Stimulated activated CD8-positive, alpha-beta memory T cell treated with anti-CD3 and anti-CD28 coated beads, Interleukin-4, amount 100 ng/mL, for 24 hours (primary cell): Measurements from ENCODE around the gene INTS2.
"Not testable (repeated sequence)": the region's sequence is repeated elsewhere in the genome, so short reads cannot be mapped to it uniquely, and the experiment has no call there.

Source experiments
- DNase-seq: peaks from one replicate; pipeline ENCODE4 v3.0.0-alpha.2; 2020; ENCODE audit warnings: low read depth

Gene INTS2

DNA sequence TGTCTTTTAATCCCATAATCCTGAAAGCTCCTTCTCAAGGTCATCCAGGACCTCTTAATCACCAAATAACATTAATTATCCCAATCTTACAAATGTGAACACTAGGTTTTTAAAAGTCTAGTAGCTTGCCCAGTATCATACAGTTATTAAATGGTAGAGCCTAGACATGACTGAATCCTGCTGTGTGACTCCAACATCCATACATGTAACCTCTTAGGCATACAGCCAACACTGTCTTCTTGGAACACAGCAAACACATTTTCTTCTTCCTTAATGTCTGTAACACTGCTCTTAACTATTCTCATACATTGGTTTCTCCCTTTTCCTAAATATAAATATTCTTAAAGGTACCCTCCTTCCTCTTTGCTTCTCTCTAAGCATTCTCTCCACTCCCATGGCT is 78.1 kb downstream of the INTS2 start:
- no peak for DNase-seq

DNA sequence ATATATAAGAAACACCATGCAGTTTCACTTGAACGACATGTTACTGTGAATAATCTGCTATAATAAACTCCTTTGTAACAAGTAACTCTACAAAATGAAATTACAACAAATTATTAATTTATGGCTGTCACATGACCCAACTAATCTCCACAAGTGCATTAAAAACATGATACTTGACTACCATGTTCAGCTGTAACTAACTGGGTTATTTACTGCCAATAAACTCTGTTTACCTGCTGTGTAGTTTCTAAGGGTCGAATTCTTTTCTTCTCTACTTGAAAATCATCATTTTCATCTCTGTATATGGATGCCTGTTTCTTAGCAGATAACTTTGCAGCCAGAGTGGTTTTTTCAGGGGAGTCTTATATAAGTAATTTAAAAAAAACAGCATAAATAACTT is 78.9 kb downstream of the INTS2 start:
- DNase-seq, result no peak

GRCh38 chr17:61848247-61848646 is 79.5 kb downstream of the INTS2 start:
- DNase-seq, result no peak

- DNase-seq, result no peak
Measured at GRCh38 chr17:61847659-61848058, 80.1 kb downstream of the INTS2 start.

GRCh38 chr17:61846761-61847375 is 80.9 kb downstream of the INTS2 start:
- DNase-seq, result no peak

- no peak for DNase-seq
Measured at GRCh38 chr17:61846088-61846487, 81.7 kb downstream of the INTS2 start.

DNA sequence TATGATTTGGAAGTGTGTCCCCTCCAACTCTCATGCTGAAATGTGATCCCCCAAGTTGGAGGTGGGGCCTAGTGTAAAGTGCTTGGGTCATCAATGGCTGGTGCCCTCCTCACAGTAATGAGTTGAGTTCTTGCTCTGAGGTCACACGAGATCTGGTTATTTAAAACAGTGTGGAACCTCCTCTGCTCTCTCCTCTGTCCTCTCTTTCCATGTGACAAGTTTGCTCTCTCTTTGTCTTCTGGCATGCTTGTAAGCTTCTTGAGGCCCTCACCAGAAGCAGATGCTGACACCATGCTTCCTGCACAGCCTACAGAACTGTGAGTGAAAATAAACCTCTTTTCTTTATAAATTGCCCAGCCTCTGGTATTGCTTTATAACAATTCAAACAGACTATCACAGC is 84.3 kb downstream of the INTS2 start:
- DNase-seq, result no peak

- no peak for DNase-seq
Measured at GRCh38 chr17:61842899-61843298, 84.9 kb downstream of the INTS2 start.

- DNase-seq, result no peak
Measured at GRCh38 chr17:61839300-61839786, 88.4 kb downstream of the INTS2 start.

GRCh38 chr17:61837175-61838051 is 90.4 kb downstream of the INTS2 start:
- DNase-seq, result peak; percentile 11

DNA sequence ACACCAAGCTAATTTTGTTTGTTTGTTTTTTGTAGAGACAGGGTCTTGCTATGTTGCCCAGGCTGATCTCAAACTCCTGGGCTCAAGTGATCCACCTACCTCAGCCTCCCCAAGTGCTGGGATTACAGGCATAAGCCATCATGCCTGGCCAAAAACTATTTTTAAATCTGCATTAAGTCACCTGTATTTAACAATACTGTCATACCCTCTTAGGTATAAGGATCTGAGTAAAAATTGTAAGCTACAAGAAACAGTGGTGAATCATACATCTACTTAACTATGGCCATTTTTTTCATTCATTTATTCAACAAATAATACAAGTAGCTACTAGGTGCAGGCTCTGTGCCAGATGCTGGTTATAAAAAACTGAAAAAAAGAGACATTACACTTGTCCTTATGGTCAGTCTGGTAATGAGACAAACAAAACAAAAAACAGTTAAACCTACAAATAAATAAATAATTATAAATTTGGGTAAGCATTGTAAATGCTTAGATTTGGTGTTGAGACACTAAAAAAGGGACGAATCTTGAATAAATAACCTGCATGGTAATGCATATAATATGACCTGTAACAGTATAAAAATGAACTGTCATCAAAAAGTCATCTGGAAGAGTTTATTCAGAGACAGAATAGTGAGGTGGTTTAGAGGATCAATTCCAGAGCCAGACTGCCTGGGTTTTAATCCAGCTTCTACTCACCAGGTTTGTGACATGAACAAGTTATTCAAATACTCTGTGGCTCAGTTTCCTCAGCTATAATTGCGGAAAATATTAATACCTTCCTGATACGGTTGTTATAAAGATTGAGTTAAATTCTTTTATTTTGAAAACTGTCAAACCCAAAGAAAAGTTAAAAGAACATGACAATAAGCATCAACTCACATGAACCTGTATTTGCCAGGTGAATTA is 91.3 kb downstream of the INTS2 start:
- DNase-seq, result no peak

GRCh38 chr17:61835606-61836005 is 92.2 kb downstream of the INTS2 start:
- no peak for DNase-seq

DNA sequence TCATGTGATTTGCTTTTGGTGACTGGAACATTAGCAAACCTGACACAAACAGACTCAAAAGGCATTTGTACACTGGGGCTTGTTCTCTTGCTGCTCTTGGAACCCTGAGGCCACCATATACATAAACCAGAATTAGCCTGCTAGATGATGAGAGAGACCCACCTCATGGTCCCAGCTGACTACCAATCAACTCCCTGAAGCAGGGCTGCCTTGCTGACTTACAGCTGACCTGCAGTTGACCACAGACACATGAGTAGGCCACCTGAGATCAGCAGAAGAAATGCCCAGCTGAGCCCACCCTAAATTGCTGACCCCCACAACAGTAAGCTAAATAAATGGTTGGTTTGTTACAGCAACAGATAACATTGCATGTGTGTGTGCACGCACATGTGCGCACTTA is 93.2 kb downstream of the INTS2 start:
- no peak for DNase-seq

GRCh38 chr17:61833536-61834193 is 94.1 kb downstream of the INTS2 start:
- DNase-seq, result no peak

- DNase-seq, result no peak
Measured at GRCh38 chr17:61832463-61832862, 95.3 kb downstream of the INTS2 start.

DNA sequence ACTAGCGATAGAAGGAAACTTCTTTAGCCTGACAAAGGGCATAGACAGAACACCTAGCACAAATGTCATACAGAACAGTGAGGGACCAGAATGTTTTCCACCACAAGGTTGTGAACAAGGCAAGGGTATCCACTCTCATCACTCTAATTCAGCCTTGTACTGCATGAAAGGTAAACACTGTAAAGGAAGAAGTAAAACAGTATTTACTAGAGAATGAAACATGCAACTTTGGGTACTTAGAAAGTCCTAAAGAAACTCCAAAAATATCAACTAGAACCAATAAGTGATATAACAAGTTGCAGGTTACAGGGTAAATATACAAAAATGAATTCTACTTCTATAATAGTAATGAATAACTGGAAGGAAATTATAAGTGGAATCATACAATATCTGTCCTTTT is 96.7 kb downstream of the INTS2 start:
- DNase-seq, result no peak

GRCh38 chr17:61828694-61829093 is 99.1 kb downstream of the INTS2 start:
- no peak for DNase-seq

GRCh38 chr17:61827649-61828395 is 100.0 kb downstream of the INTS2 start:
- DNase-seq, result no peak

GRCh38 chr17:61826866-61827265 is 100.9 kb downstream of the INTS2 start:
- not testable (repeated sequence) for DNase-seq

- DNase-seq, result not testable (repeated sequence)
Measured at GRCh38 chr17:61826198-61826597, 101.6 kb downstream of the INTS2 start.
